CD4-positive, alpha-beta T cell treated with Interleukin-2 at 100 ng/mL for 4 hours (primary cell): ENCODE measurements around the gene SLC5A1.

ENCODE experiments used
- DNase-seq: peaks from one replicate; pipeline ENCODE4 v3.0.0-alpha.2; 2020; ENCODE audit warnings: low spot score

The SLC5A1 gene

DNA sequence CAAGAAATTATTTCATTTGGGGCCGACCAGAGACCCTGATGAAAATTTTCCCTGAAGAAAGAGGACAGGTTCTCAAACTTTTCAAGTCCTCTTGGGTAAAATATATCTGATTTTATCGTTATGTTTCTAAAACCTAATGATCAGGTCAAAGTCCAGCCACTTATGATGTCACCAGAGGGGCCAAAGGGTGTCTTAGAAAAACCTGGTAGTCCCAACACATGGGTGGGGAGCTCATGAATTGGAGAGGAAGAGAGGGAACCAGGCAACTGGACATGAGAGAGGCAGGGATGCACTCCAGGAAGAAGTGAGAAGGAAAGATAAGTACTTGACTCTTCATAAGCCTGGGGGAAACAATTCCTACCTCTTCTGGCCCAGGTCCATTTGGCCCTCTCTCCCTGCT is 9.2 kb downstream of the SLC5A1 start:
- no peak for DNase-seq

DNA sequence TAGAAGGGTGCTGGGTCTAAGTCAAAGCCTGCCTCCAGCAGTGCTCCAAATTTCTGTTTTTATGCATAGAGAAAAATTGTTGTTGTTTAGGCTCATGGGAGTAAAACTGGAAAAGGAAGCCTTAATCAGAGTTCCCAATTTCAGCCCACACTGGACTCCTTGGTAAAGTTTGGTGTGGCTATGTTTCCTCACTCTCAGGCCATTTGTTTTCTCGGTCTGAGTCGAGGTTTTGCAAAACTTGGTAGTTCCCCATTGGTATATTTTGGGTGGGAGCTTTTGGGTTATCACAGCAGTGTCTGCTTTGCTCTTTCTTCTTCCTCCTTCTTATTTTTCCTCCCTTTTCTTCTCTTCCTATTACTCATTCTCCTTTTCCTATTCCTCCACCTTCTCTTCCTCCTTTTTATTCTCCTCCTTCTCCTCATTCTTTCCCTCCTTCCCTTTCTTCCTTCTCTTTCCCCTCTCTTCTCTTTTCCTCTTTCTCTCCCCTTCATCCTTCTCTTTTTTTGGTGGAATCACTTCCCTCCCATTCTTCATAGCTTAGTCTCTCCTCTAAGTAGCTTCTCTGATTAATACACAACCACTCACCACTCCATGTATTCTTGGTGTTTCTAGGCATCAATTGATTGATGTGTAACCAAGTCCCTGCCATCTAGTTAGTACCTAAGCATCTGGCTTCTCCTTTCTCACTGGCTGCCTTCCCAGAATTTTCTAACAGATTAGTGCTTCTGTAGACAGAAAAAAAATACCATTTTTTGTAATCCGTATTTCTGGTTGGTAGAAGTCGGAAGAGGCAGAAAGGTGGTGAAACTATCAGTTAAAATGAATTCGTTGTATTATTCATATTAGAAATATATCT is 10.1 kb downstream of the SLC5A1 start:
- DNase-seq = no peak

DNA sequence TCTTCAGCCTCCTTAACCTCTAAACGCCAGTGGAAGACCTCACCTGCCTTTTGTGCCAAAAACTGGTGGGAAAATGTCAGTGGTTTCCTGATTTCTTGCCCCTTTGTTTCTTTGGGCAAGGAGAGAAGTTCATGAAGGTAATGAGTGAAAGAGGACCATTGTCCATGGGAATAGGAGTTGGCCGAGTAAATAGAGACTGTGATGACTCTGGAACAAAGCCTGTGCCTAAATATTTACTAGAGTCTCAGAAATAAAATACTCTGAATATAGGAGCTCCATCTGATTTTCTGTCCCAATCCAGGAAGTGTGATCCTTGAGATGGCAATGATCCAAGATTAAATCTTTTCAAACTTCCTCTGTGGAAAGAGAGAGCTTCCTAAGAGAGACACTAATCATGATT is 12.0 kb downstream of the SLC5A1 start:
- DNase-seq = no peak

DNA sequence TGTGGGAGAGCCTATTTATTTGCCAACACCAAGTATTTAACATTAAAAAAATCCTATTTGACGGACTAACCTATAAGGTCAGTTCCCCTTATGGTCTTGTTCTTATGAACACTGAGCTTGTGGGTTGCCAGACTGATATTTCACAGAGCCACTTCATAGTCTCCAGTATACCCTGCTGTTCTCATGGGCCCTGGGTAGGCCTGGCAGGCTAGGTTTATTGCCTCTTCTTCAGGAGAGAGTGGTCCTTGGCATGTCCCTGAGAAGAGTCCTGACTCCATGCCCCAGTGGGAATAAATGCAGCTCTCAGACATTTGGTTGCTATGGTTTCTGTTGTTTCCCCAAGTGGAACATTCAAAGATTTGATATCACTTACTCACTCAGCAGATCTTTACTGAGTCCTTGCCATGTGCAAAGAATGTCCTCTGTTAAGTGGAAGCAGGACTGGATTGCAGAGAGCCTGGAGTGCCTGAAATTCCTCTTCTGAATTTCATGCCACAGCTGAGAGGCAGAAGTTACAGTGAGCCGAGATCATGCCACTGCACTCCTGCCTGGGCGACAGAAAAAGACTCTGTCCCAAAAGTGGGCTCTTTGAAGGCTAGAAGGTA is 15.7 kb downstream of the SLC5A1 start:
- no peak for DNase-seq

DNA sequence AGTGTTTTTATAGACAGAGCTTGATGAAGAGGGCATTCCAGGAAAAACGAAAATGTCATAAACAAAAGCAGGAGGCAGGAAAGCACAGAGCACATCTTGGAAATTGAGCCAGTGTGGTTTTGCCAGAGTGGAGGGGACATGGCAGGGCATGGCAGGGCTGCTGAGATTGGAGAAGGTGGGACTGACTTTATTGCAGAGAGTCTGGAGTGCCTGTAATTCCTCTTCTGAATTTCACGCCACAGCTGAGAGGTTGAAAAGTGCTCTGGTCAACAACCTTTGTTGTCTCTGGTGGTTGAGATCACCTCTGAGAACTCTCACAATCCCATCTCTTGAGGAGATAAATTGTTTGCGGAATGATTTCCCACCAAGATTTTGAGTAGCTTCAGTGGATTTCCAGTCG is 16.4 kb downstream of the SLC5A1 start:
- DNase-seq = no peak

DNA sequence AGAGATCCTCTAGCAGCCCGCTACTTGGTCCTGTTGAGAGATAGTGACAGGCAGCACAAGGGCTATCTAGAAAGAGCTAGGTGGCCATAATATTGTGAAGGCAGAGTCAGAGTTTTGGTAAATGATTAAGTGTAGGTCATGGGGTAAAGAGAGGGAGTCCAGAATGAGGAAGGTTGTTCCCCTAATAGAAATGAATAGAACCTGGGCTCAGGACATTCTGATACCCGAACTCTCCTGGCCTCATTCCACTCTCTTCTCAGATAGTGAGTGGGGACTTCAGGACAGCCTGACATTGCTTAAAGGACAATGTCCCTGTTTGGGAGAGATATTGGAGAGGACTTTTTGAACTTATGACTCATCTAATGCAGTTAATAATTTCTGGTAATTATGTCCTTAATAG is 20.6 kb downstream of the SLC5A1 start:
- DNase-seq = no peak

DNA sequence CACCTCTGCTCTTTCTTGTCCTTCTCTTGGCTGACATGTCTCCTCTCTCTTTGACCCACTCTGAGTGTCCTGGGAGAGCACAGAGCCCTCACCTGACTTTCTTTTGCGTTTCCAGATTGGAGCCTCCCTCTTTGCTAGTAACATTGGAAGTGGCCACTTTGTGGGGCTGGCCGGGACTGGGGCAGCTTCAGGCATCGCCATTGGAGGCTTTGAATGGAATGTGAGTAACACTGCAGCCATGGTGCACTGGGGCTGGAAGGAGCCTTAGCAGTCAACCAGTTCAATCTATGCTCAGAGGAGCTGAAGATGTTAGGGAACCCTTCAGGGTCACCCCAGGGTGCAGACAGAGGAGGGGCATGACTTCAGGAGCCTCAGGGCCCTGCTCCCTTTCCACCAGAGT is 23.8 kb downstream of the SLC5A1 start:
- no peak for DNase-seq

DNA sequence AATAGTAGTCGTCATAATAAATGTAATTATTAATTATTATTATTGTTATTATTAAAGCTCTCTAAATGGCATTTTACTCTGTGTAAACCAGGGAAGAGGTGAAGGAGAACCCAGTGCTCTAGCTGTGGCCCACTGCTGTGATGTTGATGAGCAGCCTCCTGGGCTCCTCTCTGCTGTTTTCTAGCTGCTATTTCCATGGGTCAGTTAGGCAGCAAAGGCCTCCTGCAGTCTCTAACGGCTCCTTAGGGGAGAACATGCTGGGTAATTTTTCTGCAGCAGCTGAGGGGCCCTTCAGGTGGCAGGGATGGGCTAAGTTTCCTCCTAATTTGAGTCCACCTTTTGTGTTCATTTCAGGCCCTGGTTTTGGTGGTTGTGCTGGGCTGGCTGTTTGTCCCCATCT is 24.6 kb downstream of the SLC5A1 start:
- DNase-seq = no peak

DNA sequence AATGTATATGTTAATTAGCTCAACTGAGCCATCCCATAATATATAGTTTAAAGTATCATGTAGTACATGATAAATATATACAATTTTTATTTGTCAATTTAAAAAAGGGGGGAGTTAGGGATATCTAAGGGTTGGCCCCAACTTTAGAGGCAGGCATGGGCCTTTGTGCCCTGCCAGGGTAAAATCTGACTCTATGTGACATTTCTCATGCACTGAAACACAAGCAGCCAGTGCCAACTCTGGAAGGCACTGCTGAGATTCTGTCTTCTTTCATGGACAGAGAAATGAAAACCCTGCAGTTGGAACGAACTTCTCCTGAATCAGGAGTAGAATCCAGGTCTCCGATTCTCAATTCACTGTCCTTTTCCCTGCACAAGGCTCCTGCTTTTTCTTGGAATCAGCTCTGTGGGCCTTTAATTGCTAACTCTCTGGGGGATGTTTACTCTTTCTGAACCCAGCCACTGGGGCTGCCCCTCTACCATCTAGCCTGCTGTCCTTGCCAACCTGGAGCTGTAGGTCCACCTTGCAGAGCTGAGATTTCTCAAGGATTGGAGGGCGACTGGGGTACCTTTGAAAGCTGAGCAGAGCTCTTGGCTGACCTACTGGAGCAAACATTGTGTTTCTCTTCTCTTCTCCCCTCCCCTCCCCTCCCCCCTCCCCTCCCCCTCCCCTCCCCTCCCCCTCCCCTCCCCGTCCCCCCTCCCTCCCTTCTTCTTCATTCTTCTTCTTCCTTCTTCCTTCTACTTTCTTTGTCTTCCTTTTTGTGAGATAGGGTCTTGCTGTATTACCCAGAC is 26.7 kb downstream of the SLC5A1 start:
- no peak for DNase-seq

DNA sequence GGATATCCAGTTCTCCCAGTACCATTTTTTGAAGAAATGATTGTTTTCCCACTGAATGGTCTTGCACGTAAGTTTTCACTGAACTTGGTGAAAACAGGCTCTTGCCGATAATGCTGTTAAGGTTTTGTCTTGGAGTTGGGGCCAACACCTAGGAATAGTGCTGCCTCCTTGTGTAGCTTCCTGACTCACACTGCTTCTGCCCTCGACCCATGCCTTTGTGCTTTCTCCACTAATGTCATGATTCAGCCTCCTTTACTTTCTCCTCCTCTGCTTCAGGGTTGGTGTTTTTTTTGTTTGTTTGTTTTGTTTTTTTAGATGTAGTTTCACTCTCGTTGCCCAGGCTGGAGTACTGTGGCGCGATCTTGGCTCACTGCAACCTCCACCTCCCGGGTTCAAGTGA is 30.2 kb downstream of the SLC5A1 start:
- DNase-seq = no peak

DNA sequence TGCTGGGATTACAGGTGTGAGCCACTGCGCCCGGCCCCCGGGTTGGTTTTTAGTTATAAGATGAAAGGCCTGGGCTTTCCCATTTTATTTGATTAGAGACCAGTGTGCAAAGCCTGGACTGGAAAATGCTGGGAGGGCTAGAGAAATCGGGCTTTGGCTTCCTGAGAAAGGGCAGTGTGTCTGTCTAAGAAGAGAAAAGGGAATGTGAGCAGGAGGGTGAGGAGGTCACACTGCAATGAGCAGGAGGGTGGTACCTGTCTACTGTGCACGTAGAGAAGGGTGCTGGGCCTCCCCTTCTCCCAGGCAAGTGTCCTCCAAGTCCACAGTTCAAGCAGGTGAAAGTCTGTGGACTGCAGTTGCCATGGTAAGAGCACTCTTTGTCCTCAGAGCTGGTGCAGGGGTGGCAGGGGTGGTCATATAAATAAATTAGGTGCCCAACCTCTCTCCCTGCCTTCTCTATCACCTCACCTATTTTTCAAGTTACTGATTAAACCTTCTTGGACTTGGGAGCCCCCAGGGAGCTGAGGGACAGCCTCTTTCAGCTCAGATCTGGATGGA is 30.8 kb downstream of the SLC5A1 start:
- DNase-seq = no peak

DNA sequence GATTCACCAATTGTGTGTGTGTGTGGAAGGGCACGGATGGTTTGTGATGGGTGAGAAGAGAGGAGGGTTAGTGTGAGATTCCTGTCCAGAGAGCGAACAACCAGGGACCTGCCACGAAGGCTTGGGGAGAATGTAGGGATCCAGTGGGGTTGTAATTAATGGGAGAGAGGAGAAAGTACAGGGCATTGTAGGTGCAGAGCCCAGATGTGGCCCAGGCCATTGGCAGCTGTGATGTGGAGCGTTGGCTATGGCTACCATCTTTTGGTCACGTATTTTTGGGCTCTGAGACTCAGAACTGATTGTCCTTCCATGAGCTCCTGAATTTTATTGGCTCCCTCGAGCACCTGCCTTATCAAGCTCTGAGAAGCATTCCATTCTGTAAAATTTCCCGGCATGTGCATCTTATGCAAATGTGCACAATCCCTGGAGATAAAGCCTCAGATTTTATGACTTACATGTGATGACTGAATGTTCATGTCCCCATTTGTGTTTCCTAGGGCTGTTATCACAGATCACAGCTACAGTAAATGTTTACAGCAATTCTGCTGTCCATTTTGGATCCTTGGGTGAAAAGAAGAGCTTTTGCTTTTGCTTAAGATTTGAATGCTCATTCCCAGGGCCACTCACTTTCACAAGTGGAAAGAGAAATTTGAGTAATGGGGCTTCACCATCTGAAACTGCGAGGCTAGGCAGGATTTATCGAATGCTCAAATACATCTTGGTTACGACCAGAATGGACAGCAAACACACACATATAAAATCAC is 33.1 kb downstream of the SLC5A1 start:
- no peak for DNase-seq

DNA sequence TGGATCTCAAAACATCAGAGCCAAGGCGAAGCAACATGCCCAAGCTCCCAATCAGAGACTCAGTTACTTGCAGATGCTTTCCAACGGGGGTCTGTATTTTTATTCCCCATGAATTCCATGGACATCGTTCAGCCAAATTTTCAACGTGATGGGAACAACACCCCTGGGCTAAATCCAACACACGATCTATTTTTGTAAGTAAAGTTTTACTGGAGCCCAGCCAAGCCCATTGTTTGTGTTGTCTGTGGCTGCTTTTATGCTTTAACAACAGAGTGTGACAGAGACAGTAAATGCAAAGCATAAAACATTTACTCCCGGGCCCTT is 33.7 kb downstream of the SLC5A1 start:
- DNase-seq = no peak

DNA sequence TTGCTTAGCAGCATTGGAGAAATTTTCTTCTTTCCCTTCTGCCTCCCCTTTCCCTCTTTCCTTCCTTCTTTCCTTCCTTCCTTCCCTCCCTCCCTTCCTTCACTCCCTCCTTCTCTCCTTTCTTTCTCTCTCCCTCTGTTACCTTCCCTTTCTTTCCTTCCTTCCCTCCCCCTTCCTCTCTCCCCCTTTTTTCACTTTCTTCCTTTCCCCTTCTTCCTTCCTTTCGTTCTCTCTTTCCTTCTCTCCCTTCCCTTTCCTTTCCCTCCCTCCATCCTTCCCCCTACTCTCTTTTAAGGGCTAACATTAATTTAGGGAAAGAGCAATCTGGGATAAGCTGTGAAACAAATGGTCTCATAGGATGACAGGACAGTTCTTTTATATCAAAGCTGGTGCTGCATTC is 34.1 kb downstream of the SLC5A1 start:
- DNase-seq = no peak

DNA sequence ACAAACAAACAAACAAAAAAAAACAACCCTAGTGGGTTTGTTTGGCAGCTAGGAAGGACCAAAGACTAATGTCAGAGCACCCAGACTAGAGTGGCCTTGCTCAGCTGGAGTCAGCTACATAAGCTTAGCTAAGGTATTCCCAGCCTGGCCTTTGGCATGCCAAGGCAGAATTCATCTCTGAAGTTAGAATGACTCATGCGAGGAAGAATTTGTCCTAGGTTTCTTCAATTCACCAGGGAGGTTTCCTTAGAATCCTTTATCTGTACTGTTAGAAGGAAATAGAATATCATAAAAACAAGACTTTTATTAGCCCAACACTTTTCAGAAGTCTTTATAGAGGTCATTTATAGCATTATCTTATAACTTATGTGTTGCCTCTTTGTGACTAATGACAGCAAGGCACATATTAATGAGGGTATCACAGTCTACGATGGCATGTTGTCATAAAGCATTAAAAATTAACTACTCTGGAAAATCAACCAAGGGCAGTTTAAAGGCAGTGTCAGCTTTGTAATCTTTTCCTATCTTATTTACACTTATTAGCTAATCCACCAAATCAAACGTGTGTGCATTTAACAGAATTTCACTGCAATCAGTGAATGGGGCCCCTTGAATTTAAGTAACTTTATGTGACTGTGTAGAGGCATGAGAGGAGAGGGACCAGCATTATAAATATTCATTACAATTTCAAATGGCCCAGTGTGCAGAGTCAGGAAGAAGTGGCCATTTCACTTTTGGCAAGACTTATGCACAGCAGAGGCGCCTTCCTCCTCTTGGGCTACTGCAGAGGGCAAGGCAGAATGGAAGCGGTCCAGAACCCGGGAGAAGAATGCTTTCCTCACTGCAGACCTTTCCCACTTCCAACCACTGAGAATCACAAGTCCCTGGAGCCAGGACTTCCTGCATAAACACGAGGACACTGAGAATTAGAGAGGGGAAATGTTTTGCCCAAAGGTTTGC is 36.3 kb downstream of the SLC5A1 start:
- DNase-seq = no peak

DNA sequence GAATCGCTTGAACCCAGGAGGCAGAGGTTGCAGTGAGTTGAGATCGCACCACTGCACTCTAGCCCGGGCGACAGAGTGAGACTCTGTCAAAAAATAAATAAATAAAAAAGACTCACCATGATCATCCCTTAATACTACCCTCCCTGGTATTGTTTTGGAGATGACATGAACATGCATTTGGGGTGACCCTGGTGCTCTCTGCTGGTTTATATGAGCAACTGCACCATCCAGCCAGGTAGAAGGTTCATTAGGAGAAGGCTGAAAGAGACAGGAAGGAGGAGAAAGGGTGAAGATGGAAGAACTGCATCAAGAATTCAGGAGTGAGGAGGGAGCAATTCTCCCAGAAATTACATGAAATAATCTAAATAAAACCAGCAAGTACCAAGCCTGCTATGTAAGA is 37.8 kb downstream of the SLC5A1 start:
- DNase-seq = peak; percentile 20

DNA sequence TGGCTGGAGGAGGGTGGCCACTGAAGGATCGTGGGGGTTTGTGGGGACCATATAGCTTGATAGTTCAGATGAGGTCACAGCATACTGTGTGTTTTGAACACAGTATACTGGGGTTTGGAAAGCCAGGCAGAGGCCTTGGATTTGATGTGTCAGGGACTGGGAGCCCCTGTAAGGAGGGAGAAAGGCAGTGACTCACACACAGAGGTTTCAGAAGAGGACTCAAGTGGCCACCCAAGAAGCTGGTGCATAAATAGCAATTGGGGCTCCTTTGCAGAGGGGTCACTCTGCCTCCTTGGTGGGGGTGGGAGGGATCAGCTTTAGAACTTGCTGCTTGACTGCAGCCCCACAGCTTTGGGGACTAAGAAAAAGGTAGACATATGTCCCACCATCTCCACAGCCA is 39.3 kb downstream of the SLC5A1 start:
- DNase-seq = no peak

DNA sequence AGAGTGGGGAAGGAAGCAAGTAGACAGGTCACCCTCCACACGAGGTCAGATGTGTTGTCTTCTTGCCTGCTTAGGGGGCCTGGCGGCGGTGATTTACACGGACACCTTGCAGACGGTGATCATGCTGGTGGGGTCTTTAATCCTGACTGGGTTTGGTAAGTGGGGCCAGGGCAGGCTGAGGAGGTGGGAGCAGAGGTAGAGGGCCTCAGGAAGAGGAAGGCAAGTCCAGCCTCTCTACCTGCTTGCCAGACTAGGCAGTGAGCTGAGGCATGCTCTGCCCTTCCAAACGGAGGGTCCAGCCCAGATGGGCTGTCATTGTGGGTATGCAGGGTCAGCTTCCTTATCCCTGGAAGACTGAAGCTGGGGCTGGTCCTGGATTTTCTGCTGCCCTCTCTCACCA is 39.9 kb downstream of the SLC5A1 start:
- DNase-seq = no peak

DNA sequence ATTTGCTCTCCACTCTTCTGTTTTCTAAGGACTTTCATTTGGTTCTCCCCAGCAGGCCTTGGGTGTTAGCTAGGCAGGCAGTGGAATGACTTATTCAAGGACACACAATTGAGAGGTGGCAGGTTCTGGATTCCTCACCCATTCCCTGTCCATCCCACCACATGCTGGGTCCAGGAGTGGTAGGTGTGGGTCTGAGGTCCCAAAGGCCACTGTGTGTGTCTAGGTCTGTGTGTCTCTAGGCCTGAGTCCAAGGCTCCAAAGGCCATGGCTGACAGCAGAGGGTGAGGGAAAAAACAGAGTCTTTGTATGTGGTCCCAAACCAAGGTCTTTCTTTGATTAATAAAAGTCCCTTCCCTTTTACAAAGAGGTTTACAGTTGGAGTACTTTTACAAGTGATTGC is 40.8 kb downstream of the SLC5A1 start:
- DNase-seq = no peak

DNA sequence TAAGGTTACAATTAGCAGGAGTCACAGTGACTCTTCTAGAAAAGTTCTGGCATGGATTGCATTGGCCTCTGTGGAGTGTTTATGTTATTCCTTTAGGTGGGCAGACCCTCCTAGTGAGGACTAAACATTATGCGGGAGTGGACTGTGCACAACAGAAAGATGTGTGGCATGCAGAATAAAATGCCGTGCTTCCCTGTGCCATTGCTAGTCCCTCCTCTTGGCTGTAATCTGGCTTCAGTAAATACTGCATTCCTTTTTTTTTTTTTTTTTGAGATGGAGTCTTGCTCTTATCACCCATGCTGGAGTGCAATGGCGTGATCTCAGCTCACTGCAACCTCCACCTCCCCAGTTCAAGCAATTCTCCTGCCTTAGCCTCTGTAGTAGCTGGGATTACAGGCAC is 45.0 kb downstream of the SLC5A1 start:
- DNase-seq = no peak

DNA sequence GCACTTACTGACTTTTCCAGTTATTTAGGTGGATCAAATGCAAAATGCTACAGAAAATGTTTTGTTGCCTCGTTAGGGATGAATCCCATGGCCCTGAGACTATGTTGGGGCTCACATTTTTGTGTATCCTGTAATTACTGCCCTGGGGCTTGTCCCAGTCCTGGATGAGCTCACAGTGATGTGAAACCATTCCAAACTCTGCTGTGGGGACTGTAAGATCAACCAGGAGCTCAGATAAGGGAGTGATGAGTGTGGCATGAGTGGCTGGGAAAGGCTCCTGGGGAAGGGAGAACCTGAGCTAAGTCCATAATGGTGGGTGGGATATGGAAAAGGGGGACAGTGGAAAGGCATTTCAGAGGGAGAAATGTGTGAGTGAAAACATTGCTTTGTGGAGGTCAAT is 54.0 kb downstream of the SLC5A1 start:
- no peak for DNase-seq
